ENCODE results near the gene KLF9. TPM values are rescaled to one million over a fixed set of nuclear protein-coding genes. Genes with fewer than 3 reads are reported as not detected.
A peak's percentile ranks its signal among the peaks of the same experiment; 100 is the strongest.

KLF9 gene
- total RNA-seq, 2 experiments from 2014 or later: 132 to 135 TPM

- intact Hi-C loops (cut with DNase I, micrococcal nuclease): no loop called here
- H3K4me1 Mint-ChIP-seq (ENCODE audit: low read depth): peaks cover 6% of the 10 kb centered on the region
- peak in 2 of 14 experiments; percentile 10 to 17 for DNase-seq
- Histone ChIP-seq H3K9me3 (ENCODE audit: control insufficient read depth in 1 of 2, insufficient read depth in 1 of 2, low read length in 2 of 2) (no peaks in the 10 kb centered on the region), H3K27ac (ENCODE audit: low read depth in 1 of 2, low read length in 2 of 2) (no peak overlapping the region), H3K4me1 (ENCODE audit: insufficient read depth, low read length) (peaks cover 7% of the 10 kb centered on the region), H3K4me3 (ENCODE audit: low read length) (no peak overlapping the region), H3K36me3 (ENCODE audit: insufficient read depth, low read length) (no peaks in the 10 kb centered on the region), H3K27me3 (ENCODE audit: control insufficient read depth in 1 of 2, insufficient read depth in 2 of 2, low read length in 2 of 2) (no peaks in the 10 kb centered on the region)
- no peak for ATAC-seq (ENCODE audit: poor library complexity)
- POLR2A ChIA-PET: interaction anchor here (2.1 kb wide), 1 partner anchor 16 kb away, joined by 4 read pairs; no protein-coding TSS in a partner anchor
- H3K36me3 Mint-ChIP-seq (ENCODE audit: low read depth): no peaks in the 10 kb centered on the region
- no peaks in the 10 kb centered on the region for H3K27me3 Mint-ChIP-seq
- no peaks in the 10 kb centered on the region for H3K9me3 Mint-ChIP-seq
- CTCF ChIA-PET: no interaction called here
- H3K4me3 Mint-ChIP-seq: no peak overlapping the region
- no peak for TF ChIP-seq CTCF (IDR thresholded peaks at IDR 0.05)
- no peak overlapping the region for H3K27ac Mint-ChIP-seq
Measured at GRCh38 chr9:70438341-70438928, 24.0 kb upstream of the KLF9 start.

- no peaks in the 10 kb centered on the region for H3K9me3 Mint-ChIP-seq
- no peaks in the 10 kb centered on the region for H3K27me3 Mint-ChIP-seq
- Histone ChIP-seq H3K4me3 (ENCODE audit: low read length) (no peak overlapping the region), H3K27ac (ENCODE audit: low read depth in 1 of 2, low read length in 2 of 2) (no peak overlapping the region), H3K27me3 (ENCODE audit: control insufficient read depth in 1 of 2, insufficient read depth in 2 of 2, low read length in 2 of 2) (no peaks in the 10 kb centered on the region), H3K36me3 (ENCODE audit: insufficient read depth, low read length) (no peaks in the 10 kb centered on the region), H3K9me3 (ENCODE audit: control insufficient read depth in 1 of 2, insufficient read depth in 1 of 2, low read length in 2 of 2) (no peaks in the 10 kb centered on the region), H3K4me1 (ENCODE audit: insufficient read depth, low read length) (peaks cover 7% of the 10 kb centered on the region)
- intact Hi-C loops (cut with DNase I, micrococcal nuclease): loop anchor here in 1 of 2 experiments (1.0 kb wide), 1 partner anchor 21 kb away; no protein-coding TSS in a partner anchor
- no peak for ATAC-seq (ENCODE audit: poor library complexity)
- no peak for DNase-seq
- no peak overlapping the region for H3K27ac Mint-ChIP-seq
- TF ChIP-seq CTCF (IDR thresholded peaks at IDR 0.05): no peak
- peaks cover 6% of the 10 kb centered on the region for H3K4me1 Mint-ChIP-seq (ENCODE audit: low read depth)
- CTCF ChIA-PET: no interaction called here
- H3K36me3 Mint-ChIP-seq (ENCODE audit: low read depth): no peaks in the 10 kb centered on the region
- no peak overlapping the region for H3K4me3 Mint-ChIP-seq
- POLR2A ChIA-PET: interaction anchor here (1.0 kb wide), 1 partner anchor 15 kb away, joined by 3 read pairs; no protein-coding TSS in a partner anchor
Measured at GRCh38 chr9:70435948-70436347, 21.5 kb upstream of the KLF9 start.

- Mint-ChIP-seq H3K4me1 (ENCODE audit: low read depth) (peaks cover 2% of the 10 kb centered on the region), H3K9me3 (no peaks in the 10 kb centered on the region), H3K27me3 (no peaks in the 10 kb centered on the region), H3K36me3 (ENCODE audit: low read depth) (no peaks in the 10 kb centered on the region), H3K27ac (no peak overlapping the region), H3K4me3 (no peak overlapping the region)
- Histone ChIP-seq H3K36me3 (ENCODE audit: insufficient read depth, low read length) (no peaks in the 10 kb centered on the region), H3K4me1 (ENCODE audit: insufficient read depth, low read length) (no peaks in the 10 kb centered on the region), H3K4me3 (ENCODE audit: low read length) (no peak overlapping the region), H3K27me3 (ENCODE audit: control insufficient read depth in 1 of 2, insufficient read depth in 2 of 2, low read length in 2 of 2) (no peaks in the 10 kb centered on the region), H3K27ac (ENCODE audit: low read depth in 1 of 2, low read length in 2 of 2) (no peak overlapping the region), H3K9me3 (ENCODE audit: control insufficient read depth in 1 of 2, insufficient read depth in 1 of 2, low read length in 2 of 2) (no peaks in the 10 kb centered on the region)
- POLR2A ChIA-PET: no interaction called here
- intact Hi-C loops (cut with DNase I, micrococcal nuclease): loop anchor here (5.0 to 10.0 kb wide), 2 partner anchors 32 to 1255 kb away; no protein-coding TSS in a partner anchor
- ATAC-seq (ENCODE audit: poor library complexity) (no peak), DNase-seq (no peak)
- TF ChIP-seq CTCF (IDR thresholded peaks at IDR 0.05): no peak
- CTCF ChIA-PET: no interaction called here
Measured at GRCh38 chr9:70429899-70430298, 15.4 kb upstream of the KLF9 start.
